T-cell (primary cell): ENCODE measurements around the gene PRKX. TPM values are rescaled to one million over a fixed set of nuclear protein-coding genes. Genes with fewer than 3 reads are reported as not detected.
A peak's percentile ranks its signal among the peaks of the same experiment; 100 is the strongest.

ENCODE experiments used
- ATAC-seq, 4 experiments: fragments of 200-7000 bp in 3 of 4; fragments of 150-1000 bp in 1 of 4; cut with Tn5 transposase; replicated peaks in 1 of 4; 1 replicate in 3 of 4; 2 replicates in 1 of 4; pipeline ENCODE4 v1.10.0; 2021; ENCODE audit warnings: moderate library complexity in 3 of 4, mild to moderate bottlenecking in 2 of 4, moderate number of reproducible peaks in 1 of 4
- CTCF ChIA-PET, 2 donors: fragments of 300-600 bp; sonication (Branson Sonifier 250); formaldehyde crosslinking; loops; one replicate each; lab custom pipeline; 2022; ENCODE audit warnings: antibody characterized with exemption in 2 of 2; lab: Charles Lee
- POLR2A ChIA-PET, 2 donors: fragments of 300-600 bp; sonication (Branson Sonifier 250); formaldehyde crosslinking; loops; one replicate each; lab custom pipeline; 2022; ENCODE audit warnings: antibody characterized with exemption in 2 of 2; lab: Charles Lee
- DNase-seq, 35 experiments: peaks; one replicate each; pipeline versions ENCODE4 v3.0.0 to v3.0.0-alpha.2; 2013 to 2023
- H3K27ac ChIP-seq: one replicate; pipeline ENCODE4 v1.5.1; 2013; ENCODE audit warnings: low read length
- H3K27me3 ChIP-seq, 2 experiments: replicated peaks in 1 of 2; 1 replicate in 1 of 2; 2 replicates in 1 of 2; pipeline versions ENCODE4 v1.6.1 to v1.7.0; 2013; ENCODE audit warnings: low read length in 1 of 2, mixed read lengths in 1 of 2; ENCODE audit not compliant: control insufficient read depth in 2 of 2, insufficient read depth in 2 of 2; ENCODE audit errors: extremely low read depth in 1 of 2
- H3K36me3 ChIP-seq, 2 donors: 1 replicate in 1 of 2; 2 replicates in 1 of 2; pipeline versions ENCODE4 v1.6.1 to v1.7.0; 2013; ENCODE audit warnings: low read length in 1 of 2; ENCODE audit not compliant: control insufficient read depth in 2 of 2, insufficient read depth in 1 of 2; ENCODE audit errors: extremely low read depth in 1 of 2
- H3K4me1 ChIP-seq, 2 experiments: 1 replicate in 1 of 2; 2 replicates in 1 of 2; pipeline versions ENCODE4 v1.6.1 to v1.7.0; 2013; ENCODE audit warnings: low read length in 2 of 2, mixed read lengths in 1 of 2; ENCODE audit not compliant: insufficient read depth in 2 of 2, control insufficient read depth in 1 of 2; ENCODE audit errors: extremely low read depth in 1 of 2
- H3K4me3 ChIP-seq, 2 donors: 1 replicate in 1 of 2; 2 replicates in 1 of 2; pipeline versions ENCODE4 v1.5.1 to v1.7.0; 2013; ENCODE audit warnings: mild to moderate bottlenecking in 2 of 2, low read length in 1 of 2, moderate library complexity in 1 of 2; ENCODE audit not compliant: control insufficient read depth in 1 of 2; ENCODE audit errors: extremely low read depth in 1 of 2
- H3K9me3 ChIP-seq: 2 replicates; pipeline ENCODE4 v1.7.0; 2013
- H3K27ac Mint-ChIP-seq, 2 donors: one replicate each; pipeline ENCODE4 v1.8.0; 2020 to 2021; ENCODE audit warnings: mild to moderate bottlenecking in 2 of 2, mixed read lengths in 2 of 2
- H3K27me3 Mint-ChIP-seq, 2 donors: one replicate each; pipeline ENCODE4 v1.8.0; 2021 to 2022; ENCODE audit warnings: mixed read lengths in 2 of 2
- H3K36me3 Mint-ChIP-seq: one replicate; pipeline ENCODE4 v1.8.0; 2021; ENCODE audit warnings: mixed read lengths
- H3K4me1 Mint-ChIP-seq, 3 donors: one replicate each; pipeline ENCODE4 v1.8.0; 2020 to 2022; ENCODE audit warnings: mixed read lengths in 3 of 3, mild to moderate bottlenecking in 1 of 3
- H3K4me3 Mint-ChIP-seq, 3 donors: one replicate each; pipeline ENCODE4 v1.8.0; 2020 to 2022; ENCODE audit warnings: mild to moderate bottlenecking in 3 of 3, mixed read lengths in 3 of 3, moderate library complexity in 3 of 3
- H3K9me3 Mint-ChIP-seq, 3 donors: one replicate each; pipeline ENCODE4 v1.8.0; 2020 to 2022; ENCODE audit warnings: mixed read lengths in 3 of 3
- WGBS: methylation state at CpG from one replicate; pipeline ENCODE4 v1.1.5; 2013; ENCODE audit warnings: missing lambda C conversion rate; ENCODE audit not compliant: insufficient coverage; 5-methylcytosine and 5-hydroxymethylcytosine counted together
- total RNA-seq, 35 experiments: library from RNA in 6 of 35; stranded (reverse) in 6 of 35; fragments of 120-200 nt in 1 of 35; gene quantifications; one replicate each; pipeline versions ENCODE4 v1.2.1 to v1.2.4 and lab custom pipeline; 2013 to 2026

The PRKX gene
- total RNA-seq, 5 donors from 2014 or later (not counting 1 experiment from before 2014, with no cell fraction given), result 55.9 to 83.2 (median 63.2) TPM

DNA sequence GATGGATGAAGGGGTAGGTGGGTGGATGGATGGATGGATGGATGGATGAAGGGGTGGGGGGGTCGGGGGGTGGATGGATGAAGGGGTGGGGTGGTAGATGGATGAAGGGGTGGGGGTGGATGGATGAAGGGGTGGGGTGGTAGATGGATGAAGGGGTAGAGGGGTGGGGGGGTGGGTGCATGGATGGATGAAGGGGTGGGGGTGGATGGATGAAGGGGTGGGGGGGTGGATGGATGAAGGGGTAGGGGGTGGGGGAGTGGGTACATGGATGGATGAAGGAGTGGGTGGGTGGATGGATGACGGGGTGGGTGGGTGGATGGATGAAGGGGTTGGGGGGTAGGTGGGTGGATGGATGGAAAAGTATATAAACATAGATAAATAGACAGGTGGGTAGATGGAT, 74.2 kb downstream of the PRKX start:
- POLR2A ChIA-PET, result no interaction called here
- Histone ChIP-seq H3K4me3 (no peak overlapping the region), H3K4me1 (no peaks in the 10 kb centered on the region), H3K36me3 (peaks cover 5 to 16% of the 10 kb centered on the region in 2 donors), H3K9me3 (no peaks in the 10 kb centered on the region), H3K27ac (no peak overlapping the region), H3K27me3 (no peaks in the 10 kb centered on the region)
- DNase-seq, result peak in 1 of 35 experiments; percentile 23
- WGBS, result no CpG with 5 or more reads among the region's 2 CpGs
- H3K4me3 Mint-ChIP-seq, result no peak overlapping the region
- H3K27me3 Mint-ChIP-seq, result no peaks in the 10 kb centered on the region
- H3K9me3 Mint-ChIP-seq, result no peaks in the 10 kb centered on the region
- H3K36me3 Mint-ChIP-seq, result peaks cover 7% of the 10 kb centered on the region
- CTCF ChIA-PET, result no interaction called here
- peaks cover 0 to 15% (median 2%) of the 10 kb centered on the region in 3 donors for H3K4me1 Mint-ChIP-seq
- H3K27ac Mint-ChIP-seq, result no peak overlapping the region
- ATAC-seq, result no peak

DNA sequence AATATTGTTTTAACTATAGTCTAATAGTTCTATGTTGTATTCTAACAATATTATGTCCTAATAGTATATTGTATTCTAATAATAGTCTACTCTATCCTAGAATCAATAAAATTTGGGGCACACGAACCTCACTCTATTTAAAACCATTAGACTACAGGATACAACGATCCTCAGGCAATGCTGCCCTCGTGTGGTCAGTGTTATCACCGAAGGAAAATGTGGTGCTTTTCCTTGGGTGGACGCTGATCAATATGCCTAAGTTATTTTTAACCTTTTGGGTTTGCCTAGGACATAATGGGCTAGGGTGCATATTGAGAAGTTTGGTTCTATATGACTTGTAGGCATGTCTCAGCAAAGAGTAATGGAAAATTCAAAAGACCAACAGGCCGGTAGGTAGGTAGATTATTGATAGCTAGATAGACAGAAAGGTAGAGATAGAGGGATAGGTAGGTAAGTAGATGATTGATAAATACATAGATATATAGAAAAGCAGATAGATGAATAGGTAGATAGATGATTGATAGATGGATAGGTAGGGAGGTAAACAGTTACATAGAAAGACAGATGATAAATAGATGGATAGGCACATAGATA, 75.1 kb downstream of the PRKX start:
- no peaks in the 10 kb centered on the region for H3K27me3 ChIP-seq
- ChIA-PET CTCF (interaction anchor here in 1 of 2 donors (0.6 kb wide), 1 partner anchor 41 kb away, joined by 3 read pairs; no protein-coding TSS in a partner anchor), POLR2A (no interaction called here)
- DNase-seq, result peak in 21 of 35 experiments; percentile 0 to 49 (median 18)
- Mint-ChIP-seq H3K27me3 (no peaks in the 10 kb centered on the region), H3K4me3 (no peak overlapping the region), H3K4me1 (peaks cover 0 to 15% (median 2%) of the 10 kb centered on the region in 3 donors), H3K9me3 (no peaks in the 10 kb centered on the region), H3K36me3 (peaks cover under 1% of the 10 kb centered on the region), H3K27ac (no peak overlapping the region)
- no CpG with 5 or more reads among the region's 6 CpGs for WGBS
- ATAC-seq, result peak in 1 of 4 experiments; percentile 46
- no peak overlapping the region for H3K4me3 ChIP-seq
- no peak overlapping the region for H3K27ac ChIP-seq
- no peaks in the 10 kb centered on the region for H3K9me3 ChIP-seq
- H3K36me3 ChIP-seq, result peaks cover 7 to 19% of the 10 kb centered on the region in 2 donors
- H3K4me1 ChIP-seq, result no peaks in the 10 kb centered on the region

DNA sequence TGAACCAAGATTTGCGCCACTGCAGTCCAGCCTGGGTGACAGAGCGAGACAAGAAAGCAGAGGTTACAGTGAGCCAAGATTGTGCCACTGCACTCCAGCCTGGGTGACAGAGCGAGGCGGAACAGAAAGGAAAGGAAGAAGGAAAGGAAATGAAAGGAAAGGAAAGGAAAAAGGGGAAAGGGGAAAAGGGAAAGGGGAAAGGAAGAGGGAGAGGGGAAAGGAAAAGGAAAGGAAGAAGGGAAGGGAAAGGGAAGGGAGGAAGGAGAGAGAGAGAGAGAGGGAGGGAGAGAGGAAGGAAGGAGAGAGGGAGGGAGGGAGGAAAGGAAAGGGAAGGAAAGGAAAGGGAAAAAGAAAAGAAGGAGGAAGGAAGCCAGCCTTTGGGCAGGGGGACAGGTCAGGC, 76.6 kb downstream of the PRKX start:
- no peak overlapping the region for H3K4me3 Mint-ChIP-seq

DNA sequence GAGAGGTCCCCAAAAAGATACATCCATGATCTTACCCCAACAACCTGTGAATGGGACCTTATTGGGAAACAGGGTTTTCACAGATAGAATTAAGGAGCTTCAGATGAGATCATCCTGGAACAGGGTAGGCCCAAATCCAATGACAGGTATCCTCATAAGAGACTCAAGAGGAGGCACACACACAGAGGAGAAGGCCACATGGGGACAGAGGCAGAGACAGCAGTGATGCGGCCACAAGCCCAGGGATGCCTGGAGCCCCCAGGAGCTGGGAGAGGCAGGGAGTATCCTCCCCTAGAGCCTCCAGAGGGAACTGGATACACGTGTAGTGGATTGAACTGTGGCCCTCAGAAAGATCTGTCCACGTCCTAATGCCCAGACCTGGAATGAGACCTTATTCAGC, 82.3 kb downstream of the PRKX start:
- ATAC-seq (no peak), DNase-seq (no peak)
- Mint-ChIP-seq H3K4me3 (no peak overlapping the region), H3K36me3 (peaks cover 32% of the 10 kb centered on the region), H3K4me1 (peaks cover 0 to 10% (median 0%) of the 10 kb centered on the region in 3 donors), H3K27ac (no peak overlapping the region), H3K9me3 (no peaks in the 10 kb centered on the region), H3K27me3 (no peaks in the 10 kb centered on the region)
- Histone ChIP-seq H3K27ac (no peak overlapping the region), H3K4me3 (no peak overlapping the region), H3K4me1 (no peaks in the 10 kb centered on the region), H3K9me3 (no peaks in the 10 kb centered on the region), H3K36me3 (peaks cover 14 to 24% of the 10 kb centered on the region in 2 donors), H3K27me3 (no peaks in the 10 kb centered on the region)
- POLR2A ChIA-PET, result interaction anchor here in 1 of 2 donors (0.6 kb wide), 1 partner anchor 67 kb away, joined by 3 read pairs; no protein-coding TSS in a partner anchor
- no CpG with 5 or more reads among the region's 3 CpGs for WGBS
- CTCF ChIA-PET, result interaction anchor here in 1 of 2 donors (0.6 kb wide), 1 partner anchor 19 kb away, joined by 6 read pairs; no protein-coding TSS in a partner anchor

More for the DNA sequence above, 76.6 kb downstream of the PRKX start:
- H3K9me3 Mint-ChIP-seq, result no peaks in the 10 kb centered on the region
- H3K4me3 ChIP-seq, result no peak overlapping the region
- H3K9me3 ChIP-seq, result no peaks in the 10 kb centered on the region
- ChIA-PET POLR2A (no interaction called here), CTCF (interaction anchor here in 1 of 2 donors (0.7 kb wide), 1 partner anchor 606 kb away, joined by 3 read pairs; no protein-coding TSS in a partner anchor)
- H3K4me1 ChIP-seq, result no peaks in the 10 kb centered on the region
- 100% methylated on average over 1 of the region's 4 CpGs for WGBS
- no peak overlapping the region for H3K27ac Mint-ChIP-seq
- peaks cover 8% of the 10 kb centered on the region for H3K36me3 Mint-ChIP-seq
- peaks cover 11 to 23% of the 10 kb centered on the region in 2 donors for H3K36me3 ChIP-seq
- no peaks in the 10 kb centered on the region for H3K27me3 ChIP-seq
- H3K27me3 Mint-ChIP-seq, result no peaks in the 10 kb centered on the region
- no peak for DNase-seq
- ATAC-seq, result no peak
- H3K4me1 Mint-ChIP-seq, result peaks cover 0 to 15% (median 2%) of the 10 kb centered on the region in 3 donors
- no peak overlapping the region for H3K27ac ChIP-seq

DNA sequence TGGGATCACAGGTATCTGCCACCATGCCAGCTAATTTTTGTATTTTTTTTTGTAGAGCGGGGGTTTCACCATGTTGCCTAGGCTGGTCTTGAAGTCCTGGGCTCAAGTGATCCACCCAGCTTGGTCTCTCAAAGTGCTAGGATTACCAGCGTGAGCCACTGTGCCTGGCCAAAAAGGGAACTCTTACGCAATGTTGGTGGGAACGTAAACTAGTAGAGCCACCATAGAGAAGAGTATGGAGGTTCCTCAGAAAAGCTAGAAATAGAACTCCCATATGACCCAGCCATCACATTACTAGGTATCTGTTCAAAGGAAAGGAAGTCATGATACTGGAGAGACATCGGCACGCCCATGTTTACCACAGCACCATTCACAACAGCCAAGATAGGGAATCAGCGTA, 85.9 kb downstream of the PRKX start:
- ChIA-PET POLR2A (no interaction called here), CTCF (no interaction called here)
- no peak for ATAC-seq
- H3K4me3 ChIP-seq, result no peak overlapping the region
- Mint-ChIP-seq H3K4me3 (no peak overlapping the region), H3K36me3 (peaks cover 35% of the 10 kb centered on the region), H3K27ac (no peak overlapping the region), H3K4me1 (peaks cover 0 to 7% (median 0%) of the 10 kb centered on the region in 3 donors), H3K27me3 (no peaks in the 10 kb centered on the region), H3K9me3 (no peaks in the 10 kb centered on the region)
- no peak overlapping the region for H3K27ac ChIP-seq
- no CpG with 5 or more reads among the region's 7 CpGs for WGBS
- H3K9me3 ChIP-seq, result no peaks in the 10 kb centered on the region
- peaks cover 3 to 16% of the 10 kb centered on the region in 2 donors for H3K36me3 ChIP-seq
- H3K27me3 ChIP-seq, result no peaks in the 10 kb centered on the region
- no peak for DNase-seq
- no peaks in the 10 kb centered on the region for H3K4me1 ChIP-seq

DNA sequence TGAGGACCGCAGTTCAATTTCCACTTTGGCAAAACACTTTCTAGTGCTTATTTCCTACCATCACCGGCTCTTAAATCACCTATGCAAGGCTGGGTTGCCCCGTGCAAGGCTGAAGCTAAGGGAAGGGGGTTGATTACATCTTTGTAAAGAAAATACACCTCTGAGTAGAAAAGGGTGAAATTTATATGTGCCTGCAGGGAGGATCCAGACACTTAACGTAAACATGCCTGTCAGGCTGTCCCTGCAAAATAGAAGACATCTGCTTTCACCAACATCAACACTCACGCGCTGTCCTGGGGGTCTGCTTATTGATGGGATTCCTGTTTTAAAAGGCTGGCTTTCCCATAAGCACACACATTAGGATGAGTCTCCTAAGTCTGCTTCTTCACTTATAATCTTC, 92.0 kb downstream of the PRKX start:
- Histone ChIP-seq H3K27ac (no peak overlapping the region), H3K9me3 (no peaks in the 10 kb centered on the region), H3K4me3 (no peak overlapping the region), H3K27me3 (no peaks in the 10 kb centered on the region), H3K36me3 (peaks cover 6 to 24% of the 10 kb centered on the region in 2 donors), H3K4me1 (no peaks in the 10 kb centered on the region)
- ChIA-PET CTCF (no interaction called here), POLR2A (no interaction called here)
- no peak for ATAC-seq
- Mint-ChIP-seq H3K4me1 (no peaks in the 10 kb centered on the region), H3K9me3 (no peaks in the 10 kb centered on the region), H3K36me3 (peaks cover 17% of the 10 kb centered on the region), H3K27me3 (no peaks in the 10 kb centered on the region), H3K27ac (no peak overlapping the region), H3K4me3 (no peak overlapping the region)
- WGBS, result no CpG with 5 or more reads among the region's 6 CpGs
- DNase-seq, result no peak
